ENCODE measurements around the gene MRGPRX4. TPM values are rescaled to one million over a fixed set of nuclear protein-coding genes. Genes with fewer than 3 reads are reported as not detected.
"Not testable (repeated sequence)": the region's sequence is repeated elsewhere in the genome, so short reads cannot be mapped to it uniquely, and the experiment has no call there.

MRGPRX4 gene
- total RNA-seq, 1 donor from 2014 or later, result not detected

DNA sequence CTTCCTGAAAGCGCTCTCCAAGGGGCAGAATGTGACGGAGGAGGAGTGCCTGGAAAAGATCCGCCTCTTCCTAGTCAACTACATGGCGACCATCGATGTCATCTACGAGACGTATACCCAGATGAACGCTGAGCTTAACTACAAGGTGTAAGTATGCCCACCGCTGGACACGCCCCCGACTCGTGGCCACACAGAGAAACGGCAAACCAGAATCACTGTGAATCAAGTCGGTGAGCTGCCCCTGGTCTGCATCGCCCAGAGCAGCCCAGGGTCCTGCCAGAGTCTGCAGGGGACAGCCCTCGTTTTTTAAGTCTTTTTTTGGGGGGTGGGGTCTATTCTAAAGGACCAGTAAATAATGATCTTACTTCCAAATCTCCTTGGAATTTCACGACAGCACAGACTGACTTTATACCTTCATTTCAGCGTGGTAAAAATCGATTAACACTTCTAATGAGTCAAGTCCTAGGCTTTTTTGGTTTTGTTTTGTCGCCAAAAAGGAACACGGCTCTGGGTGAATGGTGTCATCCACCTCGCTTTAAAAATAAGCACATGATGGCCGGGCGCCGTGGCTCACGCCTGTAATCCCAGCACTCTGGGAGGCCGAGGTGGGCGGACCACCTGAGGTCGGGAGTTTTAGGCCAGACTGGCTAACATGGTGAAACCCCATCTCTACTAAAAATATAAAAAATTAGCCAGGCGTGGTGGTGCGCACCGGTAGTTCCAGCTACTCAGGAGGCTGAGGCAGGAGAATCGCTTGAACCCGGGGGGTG, 17.0 kb downstream of the MRGPRX4 start:
- H3K4me1 Mint-ChIP-seq; H3K9me3 Mint-ChIP-seq; DNase-seq; H3K27ac Mint-ChIP-seq; intact Hi-C loops (cut with micrococcal nuclease); H3K4me3 Mint-ChIP-seq; H3K36me3 Mint-ChIP-seq (ENCODE audit: low read depth): not testable (repeated sequence)
- peaks cover 17% of the 10 kb centered on the region for H3K27me3 Mint-ChIP-seq

DNA sequence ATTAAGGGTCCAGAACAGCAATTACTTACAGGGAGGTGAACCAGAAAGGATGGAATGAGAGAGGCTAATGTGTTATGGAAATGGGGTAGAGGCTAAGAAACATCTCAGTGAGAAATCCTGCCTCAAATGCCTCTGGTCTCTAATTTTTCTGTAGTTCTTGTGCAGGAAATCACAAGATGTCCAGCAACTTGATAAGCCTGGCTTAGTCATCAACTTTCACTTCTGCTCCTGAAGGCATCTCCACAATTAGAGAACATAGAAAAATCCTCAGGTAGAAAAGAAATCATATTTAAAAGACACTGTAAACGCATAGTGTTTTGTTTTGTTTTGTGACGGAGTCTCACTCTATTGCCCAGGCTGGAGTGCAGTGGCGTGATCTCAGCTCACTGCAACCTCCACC, 18.7 kb downstream of the MRGPRX4 start:
- peaks cover 20% of the 10 kb centered on the region for H3K27me3 Mint-ChIP-seq
- H3K27ac Mint-ChIP-seq, result no peak overlapping the region
- H3K4me1 Mint-ChIP-seq, result no peaks in the 10 kb centered on the region

DNA sequence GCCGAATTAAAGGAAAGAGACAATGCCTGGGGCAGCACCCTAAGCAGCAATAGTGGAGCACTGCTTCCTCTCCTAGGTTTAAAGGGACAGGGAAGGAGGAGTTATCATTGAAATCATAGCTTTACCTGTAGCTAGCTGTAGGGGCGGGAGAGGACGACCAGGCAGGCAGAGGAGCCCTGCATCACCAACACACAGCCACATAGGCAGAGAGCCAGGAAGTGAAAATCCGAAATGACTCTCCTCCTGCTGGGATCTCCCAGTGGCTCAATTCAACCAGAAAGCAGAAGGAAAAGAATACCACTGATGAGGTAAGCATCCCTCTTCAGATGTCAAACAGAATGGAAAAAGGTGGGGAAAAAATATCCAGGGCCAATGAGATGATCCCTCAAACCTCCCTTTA, 20.4 kb downstream of the MRGPRX4 start:
- no peaks in the 10 kb centered on the region for H3K4me1 Mint-ChIP-seq
- peaks cover 19% of the 10 kb centered on the region for H3K27me3 Mint-ChIP-seq
- no peaks in the 10 kb centered on the region for H3K9me3 Mint-ChIP-seq
- intact Hi-C loops (cut with micrococcal nuclease), result no loop called here
- no peak overlapping the region for H3K4me3 Mint-ChIP-seq
- H3K36me3 Mint-ChIP-seq (ENCODE audit: low read depth), result no peaks in the 10 kb centered on the region
- H3K27ac Mint-ChIP-seq, result no peak overlapping the region
- DNase-seq, result no peak

More for the DNA sequence above, 18.7 kb downstream of the MRGPRX4 start:
- Mint-ChIP-seq H3K4me3 (no peak overlapping the region), H3K9me3 (no peaks in the 10 kb centered on the region), H3K36me3 (ENCODE audit: low read depth) (no peaks in the 10 kb centered on the region)
- intact Hi-C loops (cut with micrococcal nuclease), result no loop called here
- DNase-seq, result no peak

DNA sequence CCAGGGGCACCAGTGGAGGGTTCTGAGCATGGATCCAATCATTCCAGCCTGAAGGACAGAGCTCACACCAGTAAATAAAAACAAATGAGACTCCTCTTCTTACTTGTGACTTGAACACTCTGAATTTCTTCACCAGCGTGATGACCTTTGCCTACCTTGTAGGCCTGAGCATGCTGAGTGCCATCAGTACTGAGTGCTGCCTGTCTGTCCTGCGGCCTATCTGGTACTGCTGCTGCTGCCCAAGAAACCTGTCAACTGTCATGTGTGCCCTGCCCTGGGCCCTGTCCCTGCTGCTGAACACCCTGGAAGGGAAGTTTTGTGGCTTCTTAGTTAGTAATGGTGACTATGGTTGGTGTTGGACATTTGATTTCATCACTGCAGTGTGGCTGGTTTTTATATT, 23.9 kb downstream of the MRGPRX4 start:
- Mint-ChIP-seq H3K4me1 (no peaks in the 10 kb centered on the region), H3K27me3 (peaks cover 31% of the 10 kb centered on the region), H3K27ac (no peak overlapping the region), H3K4me3 (no peak overlapping the region), H3K36me3 (ENCODE audit: low read depth) (no peaks in the 10 kb centered on the region), H3K9me3 (no peaks in the 10 kb centered on the region)
- DNase-seq, result no peak
- intact Hi-C loops (cut with micrococcal nuclease), result no loop called here

DNA sequence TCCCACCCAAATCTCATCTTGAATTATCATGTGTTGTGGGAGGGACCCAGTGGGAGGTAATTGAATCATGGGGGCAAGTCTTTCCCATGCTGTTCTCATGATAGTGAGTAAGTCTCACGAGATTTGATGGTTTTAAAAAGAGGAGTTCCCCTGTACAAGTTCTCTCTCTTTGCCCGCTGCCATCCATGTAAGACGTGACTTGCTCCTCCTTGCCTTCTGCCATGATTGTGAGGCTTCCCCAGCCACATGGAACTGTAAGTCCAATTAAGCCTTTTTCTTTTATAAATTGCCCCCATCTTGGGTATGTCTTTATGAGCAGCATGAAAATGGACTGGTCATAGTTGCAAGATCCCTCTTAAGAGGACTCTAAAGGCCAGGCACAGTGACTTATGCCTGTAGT, 25.1 kb downstream of the MRGPRX4 start:
- H3K36me3 Mint-ChIP-seq (ENCODE audit: low read depth); H3K9me3 Mint-ChIP-seq; H3K4me1 Mint-ChIP-seq; DNase-seq; intact Hi-C loops (cut with micrococcal nuclease); H3K27ac Mint-ChIP-seq; H3K4me3 Mint-ChIP-seq: not testable (repeated sequence)
- H3K27me3 Mint-ChIP-seq, result peaks cover 36% of the 10 kb centered on the region

DNA sequence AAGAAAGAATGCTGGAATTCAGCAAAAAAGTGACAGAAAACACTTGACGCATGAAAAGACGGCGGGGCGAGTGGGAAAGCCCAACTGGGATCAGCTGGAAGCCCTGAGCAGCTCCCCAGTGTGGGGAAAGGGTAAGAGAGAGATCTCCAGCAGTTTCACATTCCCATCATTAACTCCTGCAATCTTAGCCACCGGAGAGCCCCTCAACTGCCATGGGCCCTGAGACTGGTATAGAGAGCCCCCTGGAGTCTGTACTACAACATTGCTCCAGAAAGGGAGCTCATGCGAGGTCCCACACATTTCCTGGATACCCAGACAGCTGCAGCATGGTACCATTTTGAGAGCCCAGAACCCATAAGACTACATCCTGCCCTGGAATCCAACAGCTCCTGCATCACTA, 31.1 kb downstream of the MRGPRX4 start:
- intact Hi-C loops (cut with micrococcal nuclease), result loop anchor here (10.0 kb wide), 1 partner anchor 89 kb away; no protein-coding TSS in a partner anchor
- H3K36me3 Mint-ChIP-seq (ENCODE audit: low read depth), result no peaks in the 10 kb centered on the region
- peaks cover 51% of the 10 kb centered on the region for H3K27me3 Mint-ChIP-seq
- peaks cover 3% of the 10 kb centered on the region for H3K4me1 Mint-ChIP-seq
- DNase-seq, result no peak
- H3K27ac Mint-ChIP-seq, result no peak overlapping the region
- H3K4me3 Mint-ChIP-seq, result no peak overlapping the region
- no peaks in the 10 kb centered on the region for H3K9me3 Mint-ChIP-seq

DNA sequence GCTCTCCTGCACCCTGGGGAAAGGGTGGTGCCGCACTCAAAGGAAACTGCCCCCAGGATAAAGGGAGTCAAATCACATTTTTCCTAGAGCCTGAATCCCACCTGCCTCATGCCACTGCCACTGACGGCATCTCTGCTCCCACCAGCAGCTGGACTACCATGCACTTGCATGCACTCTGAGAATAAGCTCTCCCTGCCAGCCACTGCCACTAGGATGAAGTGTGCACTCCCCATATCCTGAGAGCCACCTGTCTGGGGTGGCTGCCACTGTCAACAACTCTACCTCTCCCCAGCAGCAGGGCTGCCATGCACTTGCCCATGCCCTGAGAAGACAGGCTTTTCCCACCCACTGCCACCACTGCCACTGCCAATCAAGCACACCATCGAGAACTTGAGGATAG, 31.6 kb downstream of the MRGPRX4 start:
- Mint-ChIP-seq H3K27ac (no peak overlapping the region), H3K4me1 (peaks cover 3% of the 10 kb centered on the region), H3K9me3 (no peaks in the 10 kb centered on the region), H3K27me3 (peaks cover 54% of the 10 kb centered on the region), H3K36me3 (ENCODE audit: low read depth) (no peaks in the 10 kb centered on the region), H3K4me3 (no peak overlapping the region)
- no peak for DNase-seq
- intact Hi-C loops (cut with micrococcal nuclease), result loop anchor here (10.0 kb wide), 1 partner anchor 89 kb away; no protein-coding TSS in a partner anchor

DNA sequence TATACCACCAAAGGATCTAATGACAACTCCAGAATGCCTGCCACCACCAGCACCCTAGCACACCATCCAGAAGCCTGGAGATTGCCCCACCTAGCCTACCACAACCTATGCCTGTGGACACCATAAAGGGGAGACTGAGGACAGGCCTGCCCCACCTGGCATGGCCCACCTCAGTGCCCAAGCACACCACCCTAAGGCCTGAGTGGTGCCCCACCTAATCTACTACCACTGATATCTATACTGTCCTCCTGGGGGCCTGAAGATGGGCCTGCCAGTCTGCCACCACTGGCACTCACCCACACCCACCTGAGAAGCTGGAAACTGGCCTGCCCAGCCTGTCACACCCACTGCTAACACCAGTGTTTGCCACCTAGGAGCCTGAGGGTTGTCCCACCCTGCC, 32.1 kb downstream of the MRGPRX4 start:
- no peaks in the 10 kb centered on the region for H3K36me3 Mint-ChIP-seq (ENCODE audit: low read depth)
- H3K9me3 Mint-ChIP-seq, result no peaks in the 10 kb centered on the region
- H3K27me3 Mint-ChIP-seq, result peaks cover 55% of the 10 kb centered on the region
- H3K4me1 Mint-ChIP-seq, result peaks cover 3% of the 10 kb centered on the region
- no peak for DNase-seq
- intact Hi-C loops (cut with micrococcal nuclease), result loop anchor here (10.0 kb wide), 1 partner anchor 90 kb away; no protein-coding TSS in a partner anchor
- H3K4me3 Mint-ChIP-seq, result no peak overlapping the region
- no peak overlapping the region for H3K27ac Mint-ChIP-seq

DNA sequence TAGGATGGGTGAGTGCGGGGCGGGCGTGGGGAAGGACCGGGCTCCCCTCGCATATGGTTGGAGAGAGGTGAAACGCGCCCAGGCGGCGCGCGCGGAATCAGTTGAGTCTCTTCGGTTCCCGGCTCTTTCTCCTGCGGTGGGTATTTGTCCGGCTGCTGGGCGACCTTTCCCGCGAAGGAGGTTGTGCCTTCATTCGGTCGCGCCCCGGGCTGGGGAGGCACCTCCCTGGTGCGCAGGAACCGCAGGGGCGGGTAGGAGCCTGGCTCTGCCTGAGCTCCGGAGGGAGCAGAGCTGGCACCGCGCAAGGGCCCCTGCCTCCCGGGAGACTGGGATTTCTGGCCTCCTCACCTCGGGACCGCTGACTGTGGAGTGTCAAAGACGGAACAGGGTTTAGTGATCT, 36.4 kb downstream of the MRGPRX4 start:
- Mint-ChIP-seq H3K9me3 (no peaks in the 10 kb centered on the region), H3K36me3 (ENCODE audit: low read depth) (no peaks in the 10 kb centered on the region), H3K4me3 (no peak overlapping the region), H3K27ac (no peak overlapping the region), H3K27me3 (peaks cover 57% of the 10 kb centered on the region), H3K4me1 (no peaks in the 10 kb centered on the region)
- DNase-seq, result no peak
- intact Hi-C loops (cut with micrococcal nuclease), result loop anchor here (10.0 kb wide), 1 partner anchor 94 kb away; no protein-coding TSS in a partner anchor

DNA sequence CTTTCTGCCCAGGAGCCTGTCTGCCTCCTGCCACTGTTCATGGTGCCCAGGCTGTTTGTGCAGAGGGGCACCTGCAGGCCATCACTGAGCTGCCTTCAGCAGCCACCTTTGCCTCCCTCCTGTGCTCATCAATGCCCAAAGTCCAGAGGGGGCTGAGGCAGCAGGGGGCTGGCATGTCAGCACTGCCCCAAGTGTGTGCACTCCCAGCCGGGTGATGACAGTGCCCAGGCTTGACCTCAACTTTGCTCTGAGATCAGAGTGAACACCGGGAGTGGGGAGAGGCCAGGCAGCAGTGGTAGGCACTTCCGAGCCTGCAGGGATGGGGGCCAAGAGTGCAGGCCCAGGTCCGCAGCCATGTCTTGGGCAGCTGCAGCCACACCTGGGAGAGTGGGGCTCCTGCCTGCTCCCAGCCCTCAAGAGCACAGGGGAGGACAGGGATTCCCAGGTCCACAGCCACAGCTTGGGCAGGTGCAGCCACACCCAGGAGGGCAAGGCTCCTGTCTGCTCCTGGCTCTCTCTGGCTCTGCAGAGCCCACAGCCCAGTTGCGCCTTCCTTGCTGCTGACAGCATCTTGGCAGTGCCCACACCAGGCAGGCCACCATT, 48.7 kb downstream of the MRGPRX4 start:
- Mint-ChIP-seq H3K9me3 (no peaks in the 10 kb centered on the region), H3K27ac (no peak overlapping the region), H3K4me1 (no peaks in the 10 kb centered on the region), H3K4me3 (no peak overlapping the region), H3K27me3 (peaks cover 42% of the 10 kb centered on the region), H3K36me3 (ENCODE audit: low read depth) (no peaks in the 10 kb centered on the region)
- no peak for DNase-seq
- intact Hi-C loops (cut with micrococcal nuclease), result no loop called here

DNA sequence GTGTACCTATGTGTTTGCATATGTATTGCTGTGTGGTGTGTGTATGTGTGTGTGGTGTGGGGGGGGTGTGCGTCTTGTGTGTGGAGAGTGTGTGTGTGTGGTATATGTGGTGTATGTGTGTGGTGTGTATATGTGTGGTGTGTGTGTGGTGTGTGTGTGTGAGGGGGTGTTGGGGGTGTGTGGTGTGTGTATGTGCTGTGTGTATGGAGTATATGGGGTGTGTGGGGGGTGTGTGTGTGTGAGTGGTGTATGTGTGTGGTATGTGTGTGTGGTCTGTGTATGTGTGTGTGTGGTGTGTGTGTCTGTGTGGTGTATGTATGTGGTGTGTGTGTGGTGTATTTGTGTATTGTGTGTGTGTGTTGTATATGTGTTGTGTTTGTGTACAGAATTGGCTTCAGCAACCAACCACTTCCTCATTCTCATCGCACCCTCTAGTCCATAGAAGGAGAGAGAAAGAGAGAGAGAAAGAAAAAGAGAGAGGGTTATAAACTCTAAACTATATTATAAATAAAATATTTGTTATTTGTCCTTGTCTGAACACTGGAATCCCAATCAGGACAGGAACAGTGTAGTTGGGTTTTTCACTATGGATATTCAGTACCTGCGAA, 50.3 kb downstream of the MRGPRX4 start:
- no peak overlapping the region for H3K4me3 Mint-ChIP-seq
- H3K27ac Mint-ChIP-seq, result no peak overlapping the region
- no peaks in the 10 kb centered on the region for H3K36me3 Mint-ChIP-seq (ENCODE audit: low read depth)
- H3K9me3 Mint-ChIP-seq, result no peaks in the 10 kb centered on the region
- no peak for DNase-seq
- no peaks in the 10 kb centered on the region for H3K4me1 Mint-ChIP-seq
- H3K27me3 Mint-ChIP-seq, result peaks cover 33% of the 10 kb centered on the region
- intact Hi-C loops (cut with micrococcal nuclease), result no loop called here

Other genes starting within 250 kb of the MRGPRX4 start
- gene SERGEF, start 159.8 kb upstream of the MRGPRX4 start, total RNA-seq, result 26.2 and 35.8 TPM in 2 replicates
- 0.36 and 0.56 TPM in 2 replicates for gene TPH1, start 126.6 kb upstream of the MRGPRX4 start, total RNA-seq
- gene SAAL1, start 66.8 kb upstream of the MRGPRX4 start, total RNA-seq, result 40.1 and 43.5 TPM in 2 replicates
- not detected in 2 replicates for gene MRGPRX3, start 40.3 kb upstream of the MRGPRX4 start, total RNA-seq
- not detected in 2 replicates for gene SAA4, start 64.0 kb downstream of the MRGPRX4 start, total RNA-seq
- gene SAA2, start 75.8 kb downstream of the MRGPRX4 start, total RNA-seq, result not detected in 2 replicates
- gene SAA1, start 93.4 kb downstream of the MRGPRX4 start, total RNA-seq, result not detected in 2 replicates
- gene HPS5, start 149.3 kb downstream of the MRGPRX4 start, total RNA-seq, result 20.5 and 24.5 TPM in 2 replicates
- gene GTF2H1, start 149.7 kb downstream of the MRGPRX4 start, total RNA-seq, result 54.6 and 55.7 TPM in 2 replicates
- 1,753 and 1,772 TPM in 2 replicates for gene LDHA, start 221.7 kb downstream of the MRGPRX4 start, total RNA-seq
- 0.64 TPM in 1 of 2 replicates, not detected in the other for gene LDHC, start 239.5 kb downstream of the MRGPRX4 start, total RNA-seq